GM03348 (cell line): Measurements from ENCODE around the gene COL24A1.
"Not testable (repeated sequence)": the region's sequence is repeated elsewhere in the genome, so short reads cannot be mapped to it uniquely, and the experiment has no call there.

Source experiments
- DNase-seq: peaks from one replicate; pipeline ENCODE4 v3.0.0; 2012; ENCODE audit warnings: low spot score

The COL24A1 gene

GRCh38 chr1:86072474-86072873, 84.1 kb downstream of the COL24A1 start:
- DNase-seq: not testable (repeated sequence)

GRCh38 chr1:86071870-86072269, 84.7 kb downstream of the COL24A1 start:
- not testable (repeated sequence) for DNase-seq

- DNase-seq: no peak
Measured at GRCh38 chr1:86069757-86070145, 86.8 kb downstream of the COL24A1 start.

GRCh38 chr1:86068841-86069756, 87.5 kb downstream of the COL24A1 start:
- DNase-seq: no peak

- peak; percentile 7 for DNase-seq
Measured at GRCh38 chr1:86068271-86068721, 88.3 kb downstream of the COL24A1 start.

GRCh38 chr1:86067626-86068025, 88.9 kb downstream of the COL24A1 start:
- no peak for DNase-seq

GRCh38 chr1:86064899-86065298, 91.7 kb downstream of the COL24A1 start:
- DNase-seq: no peak

- DNase-seq: no peak
Measured at GRCh38 chr1:86063721-86064120, 92.9 kb downstream of the COL24A1 start.

GRCh38 chr1:86062453-86062852, 94.1 kb downstream of the COL24A1 start:
- peak; percentile 7 for DNase-seq

- no peak for DNase-seq
Measured at GRCh38 chr1:86061551-86061990, 95.0 kb downstream of the COL24A1 start.

GRCh38 chr1:86054396-86054795, 102.2 kb downstream of the COL24A1 start:
- DNase-seq: no peak

- no peak for DNase-seq
Measured at GRCh38 chr1:86052948-86053698, 103.4 kb downstream of the COL24A1 start.

- DNase-seq: no peak
Measured at GRCh38 chr1:86035101-86035500, 121.5 kb downstream of the COL24A1 start.

- no peak for DNase-seq
Measured at GRCh38 chr1:86030180-86030579, 126.4 kb downstream of the COL24A1 start.

- DNase-seq: peak; percentile 55
Measured at GRCh38 chr1:86018283-86018923, 138.2 kb downstream of the COL24A1 start.

- DNase-seq: no peak
Measured at GRCh38 chr1:86016076-86016759, 140.4 kb downstream of the COL24A1 start.

- DNase-seq: no peak
Measured at GRCh38 chr1:86015375-86015774, 141.2 kb downstream of the COL24A1 start.

GRCh38 chr1:86000601-86001000, 156.0 kb downstream of the COL24A1 start:
- no peak for DNase-seq

- no peak for DNase-seq
Measured at GRCh38 chr1:85998105-85998855, 158.3 kb downstream of the COL24A1 start.

- peak; percentile 17 for DNase-seq
Measured at GRCh38 chr1:85992791-85993190, 163.8 kb downstream of the COL24A1 start.

- no peak for DNase-seq
Measured at GRCh38 chr1:85991261-85991660, 165.3 kb downstream of the COL24A1 start.
